Fibroblast of the aortic adventitia (primary cell): ENCODE results near the gene PCLO. TPM values are rescaled to one million over a fixed set of nuclear protein-coding genes. Genes with fewer than 3 reads are reported as not detected.
A peak's percentile ranks its signal among the peaks of the same experiment; 100 is the strongest.

Experiments used
- DNase-seq: peaks from one replicate; pipeline ENCODE4 v3.0.0-alpha.2; 2010; ENCODE audit warnings: low read depth
- H3K4me3 ChIP-seq: 2 replicates; pipeline ENCODE4 v1.5.1; 2011; ENCODE audit warnings: low read depth, mild to moderate bottlenecking, control low read depth, low read length, moderate library complexity
- CTCF ChIP-seq: IDR thresholded peaks from 2 replicates; pipeline ENCODE4 v1.5.1; 2011; ENCODE audit warnings: mild to moderate bottlenecking, low read length, control low read depth, inconsistent platforms; ENCODE audit not compliant: insufficient read depth
- total RNA-seq: library from RNA; depleted of rRNA; stranded (reverse); fragments of >200 nt; gene quantifications from 2 replicates; pipeline ENCODE4 v1.2.3, GENCODE V29; 2012; ENCODE audit warnings: low replicate concordance

The PCLO gene
- total RNA-seq, 1 donor, result 0.36 TPM

- no peak overlapping the region for H3K4me3 ChIP-seq
- no peak for TF ChIP-seq CTCF
- DNase-seq, result no peak
Observed at GRCh38 chr7:83011954-83012353, 150.7 kb downstream of the PCLO start.

GRCh38 chr7:83005410-83005809, 157.3 kb downstream of the PCLO start:
- peak; percentile 7 for TF ChIP-seq CTCF
- no peak overlapping the region for H3K4me3 ChIP-seq
- DNase-seq, result peak; percentile 1

- H3K4me3 ChIP-seq, result no peak overlapping the region
Observed at GRCh38 chr7:83001362-83002040, 161.2 kb downstream of the PCLO start.

GRCh38 chr7:82998436-82998835, 164.2 kb downstream of the PCLO start:
- no peak for DNase-seq
- no peak overlapping the region for H3K4me3 ChIP-seq
- no peak for TF ChIP-seq CTCF

More at GRCh38 chr7:83001362-83002040, 161.2 kb downstream of the PCLO start:
- no peak for DNase-seq
- TF ChIP-seq CTCF, result no peak

- no peak overlapping the region for H3K4me3 ChIP-seq
- no peak for DNase-seq
- no peak for TF ChIP-seq CTCF
Observed at GRCh38 chr7:82985144-82985802, 177.4 kb downstream of the PCLO start.

- no peak for TF ChIP-seq CTCF
- no peak for DNase-seq
- H3K4me3 ChIP-seq, result no peak overlapping the region
Observed at GRCh38 chr7:82980130-82980788, 182.4 kb downstream of the PCLO start.
